ENCODE results near the gene ITGB7.

DNA sequence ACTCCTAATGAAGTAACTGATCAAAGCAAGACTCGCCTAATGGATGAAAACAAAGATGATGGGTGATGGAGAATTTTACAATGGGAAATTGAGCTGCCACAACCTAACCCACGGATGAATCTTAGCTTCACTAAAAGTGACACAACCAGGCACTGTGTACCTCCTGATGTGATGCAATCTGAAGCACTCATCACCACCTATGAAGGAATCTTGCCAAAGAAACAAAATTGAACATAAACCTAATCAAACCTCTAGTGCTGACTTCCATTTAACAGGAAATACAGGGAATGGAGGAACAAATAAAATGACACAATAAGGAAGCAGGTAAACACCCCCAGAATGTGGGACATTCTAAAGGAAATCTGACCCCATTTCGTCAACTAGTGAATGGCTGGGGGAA, 38.2 kb upstream of the ITGB7 start:
- no peak for TF ChIP-seq POLR2AphosphoS5 (IDR thresholded peaks at IDR 0.05; ENCODE audit: low read depth, low read length)
- TF ChIP-seq, protein P1, sequence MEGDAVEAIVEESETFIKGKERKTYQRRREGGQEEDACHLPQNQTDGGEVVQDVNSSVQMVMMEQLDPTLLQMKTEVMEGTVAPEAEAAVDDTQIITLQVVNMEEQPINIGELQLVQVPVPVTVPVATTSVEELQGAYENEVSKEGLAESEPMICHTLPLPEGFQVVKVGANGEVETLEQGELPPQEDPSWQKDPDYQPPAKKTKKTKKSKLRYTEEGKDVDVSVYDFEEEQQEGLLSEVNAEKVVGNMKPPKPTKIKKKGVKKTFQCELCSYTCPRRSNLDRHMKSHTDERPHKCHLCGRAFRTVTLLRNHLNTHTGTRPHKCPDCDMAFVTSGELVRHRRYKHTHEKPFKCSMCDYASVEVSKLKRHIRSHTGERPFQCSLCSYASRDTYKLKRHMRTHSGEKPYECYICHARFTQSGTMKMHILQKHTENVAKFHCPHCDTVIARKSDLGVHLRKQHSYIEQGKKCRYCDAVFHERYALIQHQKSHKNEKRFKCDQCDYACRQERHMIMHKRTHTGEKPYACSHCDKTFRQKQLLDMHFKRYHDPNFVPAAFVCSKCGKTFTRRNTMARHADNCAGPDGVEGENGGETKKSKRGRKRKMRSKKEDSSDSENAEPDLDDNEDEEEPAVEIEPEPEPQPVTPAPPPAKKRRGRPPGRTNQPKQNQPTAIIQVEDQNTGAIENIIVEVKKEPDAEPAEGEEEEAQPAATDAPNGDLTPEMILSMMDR (IDR thresholded peaks at IDR 0.05), result no peak
- TF ChIP-seq, protein P2, sequence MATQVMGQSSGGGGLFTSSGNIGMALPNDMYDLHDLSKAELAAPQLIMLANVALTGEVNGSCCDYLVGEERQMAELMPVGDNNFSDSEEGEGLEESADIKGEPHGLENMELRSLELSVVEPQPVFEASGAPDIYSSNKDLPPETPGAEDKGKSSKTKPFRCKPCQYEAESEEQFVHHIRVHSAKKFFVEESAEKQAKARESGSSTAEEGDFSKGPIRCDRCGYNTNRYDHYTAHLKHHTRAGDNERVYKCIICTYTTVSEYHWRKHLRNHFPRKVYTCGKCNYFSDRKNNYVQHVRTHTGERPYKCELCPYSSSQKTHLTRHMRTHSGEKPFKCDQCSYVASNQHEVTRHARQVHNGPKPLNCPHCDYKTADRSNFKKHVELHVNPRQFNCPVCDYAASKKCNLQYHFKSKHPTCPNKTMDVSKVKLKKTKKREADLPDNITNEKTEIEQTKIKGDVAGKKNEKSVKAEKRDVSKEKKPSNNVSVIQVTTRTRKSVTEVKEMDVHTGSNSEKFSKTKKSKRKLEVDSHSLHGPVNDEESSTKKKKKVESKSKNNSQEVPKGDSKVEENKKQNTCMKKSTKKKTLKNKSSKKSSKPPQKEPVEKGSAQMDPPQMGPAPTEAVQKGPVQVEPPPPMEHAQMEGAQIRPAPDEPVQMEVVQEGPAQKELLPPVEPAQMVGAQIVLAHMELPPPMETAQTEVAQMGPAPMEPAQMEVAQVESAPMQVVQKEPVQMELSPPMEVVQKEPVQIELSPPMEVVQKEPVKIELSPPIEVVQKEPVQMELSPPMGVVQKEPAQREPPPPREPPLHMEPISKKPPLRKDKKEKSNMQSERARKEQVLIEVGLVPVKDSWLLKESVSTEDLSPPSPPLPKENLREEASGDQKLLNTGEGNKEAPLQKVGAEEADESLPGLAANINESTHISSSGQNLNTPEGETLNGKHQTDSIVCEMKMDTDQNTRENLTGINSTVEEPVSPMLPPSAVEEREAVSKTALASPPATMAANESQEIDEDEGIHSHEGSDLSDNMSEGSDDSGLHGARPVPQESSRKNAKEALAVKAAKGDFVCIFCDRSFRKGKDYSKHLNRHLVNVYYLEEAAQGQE (IDR thresholded peaks at IDR 0.05; ENCODE audit: insufficient read depth in 1 of 2, low read depth in 2 of 2, low read length in 1 of 2), result no peak

All from Panc1 (cell line).